Amniotic epithelial cell (primary cell): ENCODE measurements around the gene MYMK.

Experiments used
- DNase-seq: peaks from one replicate; pipeline ENCODE4 v3.0.0-alpha.2; 2010; ENCODE audit warnings: low read depth

MYMK gene

GRCh38 chr9:133558191-133559126, 33.7 kb upstream of the MYMK start:
- peak; percentile 71 for DNase-seq

GRCh38 chr9:133557581-133557980, 32.8 kb upstream of the MYMK start:
- DNase-seq, result no peak

- DNase-seq, result no peak
Observed at GRCh38 chr9:133556354-133556753, 31.6 kb upstream of the MYMK start.

GRCh38 chr9:133554729-133555128, 30.0 kb upstream of the MYMK start:
- no peak for DNase-seq

DNA sequence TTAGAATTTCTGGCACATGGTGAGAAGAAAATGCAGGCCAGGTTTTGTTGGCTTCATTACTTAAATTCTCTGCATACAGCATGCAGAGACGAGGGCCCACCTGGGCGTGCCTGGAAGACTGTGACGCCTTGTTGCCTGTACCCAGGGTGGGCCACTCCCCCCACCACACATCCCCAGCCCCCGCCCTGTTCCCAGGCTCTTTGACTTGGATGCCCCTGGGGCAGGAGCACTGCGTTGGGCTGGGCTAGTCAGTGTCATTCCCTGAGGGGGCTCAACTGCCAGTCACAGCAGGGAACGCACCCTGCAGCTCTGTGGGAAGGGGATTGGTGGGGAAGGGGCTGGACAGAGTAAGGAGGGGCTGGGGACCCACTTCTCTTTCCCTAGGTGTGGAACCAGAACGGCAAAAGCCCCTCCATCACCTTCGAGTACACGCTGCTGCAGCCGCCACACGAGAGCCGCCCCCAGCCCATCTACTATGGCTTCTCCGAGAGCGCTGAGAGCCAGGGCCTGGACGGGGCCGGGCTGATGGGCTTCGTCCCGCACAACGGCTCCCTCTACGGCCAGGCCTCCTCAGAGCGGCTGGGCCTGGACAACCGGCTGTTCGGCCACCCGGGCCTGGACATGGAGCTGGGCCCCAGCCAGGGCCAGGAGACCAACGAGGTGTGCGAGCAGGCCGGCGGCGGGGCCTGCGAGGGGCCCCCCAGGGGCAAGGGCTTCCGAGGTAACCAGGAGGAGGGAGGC, 29.4 kb upstream of the MYMK start:
- DNase-seq, result no peak

DNA sequence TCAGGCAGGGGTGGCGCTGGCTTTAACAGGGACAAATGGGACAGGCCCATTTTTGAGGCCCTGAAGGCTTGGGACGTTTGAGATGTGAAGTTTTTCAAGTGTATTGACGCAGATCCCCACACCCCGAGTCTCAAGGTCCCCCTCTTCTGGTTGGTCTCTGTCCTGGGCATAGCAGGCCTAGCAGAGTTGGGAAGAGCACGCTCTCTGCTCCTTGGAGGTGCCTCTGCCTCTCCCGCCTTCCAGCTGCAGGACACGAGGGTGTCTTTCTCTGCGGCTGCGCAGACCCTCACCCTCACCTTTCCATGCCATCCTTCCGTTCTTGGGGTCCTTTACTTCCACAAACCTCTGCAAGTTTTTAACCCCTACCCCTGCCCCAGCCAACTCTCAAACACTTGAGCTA, 28.4 kb upstream of the MYMK start:
- no peak for DNase-seq

- no peak for DNase-seq
Observed at GRCh38 chr9:133552236-133552635, 27.5 kb upstream of the MYMK start.

DNA sequence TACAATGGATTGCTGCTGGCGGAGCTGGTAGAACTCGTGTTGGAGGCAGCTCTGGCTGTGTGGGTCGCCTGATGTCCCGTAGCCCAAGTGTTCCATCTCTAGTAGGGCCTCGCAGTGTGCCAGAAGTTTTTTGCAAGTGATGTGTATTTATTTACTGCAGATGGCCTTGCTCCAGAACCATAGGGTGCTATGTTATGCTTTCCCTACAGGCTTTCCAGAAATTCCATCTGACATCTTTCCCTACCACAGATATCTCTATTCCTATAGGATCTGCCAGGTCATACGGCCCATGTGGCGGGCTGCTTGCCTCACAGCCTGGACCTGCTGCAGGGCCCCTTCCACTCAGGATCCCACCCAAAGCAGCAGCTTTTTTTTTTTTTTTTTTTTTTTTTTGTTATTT, 26.7 kb upstream of the MYMK start:
- no peak for DNase-seq

DNA sequence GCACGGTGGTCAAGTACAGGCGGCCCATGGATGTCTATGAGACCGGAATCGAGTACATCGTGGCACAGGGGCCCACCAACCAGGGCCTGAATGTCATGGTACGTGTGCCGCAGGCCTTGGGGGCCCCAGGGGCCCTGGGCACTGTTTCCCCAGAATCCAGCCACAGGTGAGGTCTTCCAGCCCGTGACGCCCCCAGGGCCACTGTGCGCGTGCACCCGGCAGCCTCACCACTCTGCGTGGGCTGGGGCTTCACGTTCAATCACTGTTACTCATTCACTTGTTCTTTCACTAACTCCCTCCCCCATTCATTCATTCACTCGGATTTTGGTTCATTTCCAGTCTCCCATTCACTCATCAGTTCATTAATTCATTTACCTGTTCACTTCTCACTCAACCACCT, 22.4 kb upstream of the MYMK start:
- DNase-seq, result no peak

DNA sequence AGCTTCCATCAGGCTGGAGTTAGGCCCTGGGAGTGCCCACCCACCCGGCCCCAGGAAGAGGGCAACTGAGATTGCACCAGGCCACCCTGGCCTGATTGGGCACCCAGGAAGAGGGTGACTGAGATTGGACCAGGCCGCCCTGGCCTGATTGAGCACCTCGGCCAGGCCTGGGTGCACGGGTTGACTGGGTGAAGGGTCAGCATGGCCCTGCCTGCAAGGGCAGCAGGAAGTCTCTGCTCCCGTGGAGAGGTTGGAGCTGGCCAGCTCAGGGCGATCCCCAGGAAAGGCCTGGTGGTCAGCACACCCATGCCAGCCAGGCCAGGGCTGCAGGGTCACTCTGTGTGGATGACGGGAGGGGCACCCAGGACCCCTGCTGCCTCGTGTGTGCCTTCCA, 21.5 kb upstream of the MYMK start:
- no peak for DNase-seq

GRCh38 chr9:133545494-133546286, 20.9 kb upstream of the MYMK start:
- no peak for DNase-seq

DNA sequence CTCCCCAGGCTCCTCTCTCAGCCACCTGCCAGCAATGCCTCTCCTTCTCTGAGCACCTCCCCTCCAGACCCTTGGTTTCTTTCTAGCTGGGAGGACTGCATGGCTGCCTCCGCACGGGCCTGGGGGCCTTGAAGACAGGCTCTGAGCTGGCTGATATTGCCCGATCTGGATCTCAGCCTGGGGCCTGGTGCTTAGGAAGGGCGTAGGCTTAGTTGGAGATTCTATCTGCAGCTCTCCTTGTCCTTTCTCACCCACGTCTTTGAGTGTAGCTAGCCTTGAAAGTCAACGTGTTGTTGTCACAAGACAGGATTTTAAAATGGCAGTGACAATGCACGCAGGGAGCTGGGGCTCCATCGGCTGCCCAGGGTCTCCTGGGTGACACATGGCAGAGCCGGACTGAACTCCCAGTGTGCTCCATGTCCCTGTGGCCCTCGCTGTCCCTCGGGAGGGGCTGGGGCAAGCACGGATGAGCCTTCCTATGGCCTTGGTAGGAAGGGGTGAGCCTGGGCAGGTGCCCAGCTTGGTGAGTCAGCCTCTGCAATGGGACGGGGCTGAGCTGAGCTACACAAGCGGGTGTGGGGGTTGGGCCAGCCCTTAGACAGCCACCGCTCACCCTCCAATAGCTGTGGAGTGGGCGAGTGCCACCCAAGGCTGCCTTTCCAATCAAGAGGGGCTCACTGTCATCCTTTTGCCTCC, 19.2 kb upstream of the MYMK start:
- peak; percentile 35 for DNase-seq

GRCh38 chr9:133542002-133542401, 17.2 kb upstream of the MYMK start:
- no peak for DNase-seq

DNA sequence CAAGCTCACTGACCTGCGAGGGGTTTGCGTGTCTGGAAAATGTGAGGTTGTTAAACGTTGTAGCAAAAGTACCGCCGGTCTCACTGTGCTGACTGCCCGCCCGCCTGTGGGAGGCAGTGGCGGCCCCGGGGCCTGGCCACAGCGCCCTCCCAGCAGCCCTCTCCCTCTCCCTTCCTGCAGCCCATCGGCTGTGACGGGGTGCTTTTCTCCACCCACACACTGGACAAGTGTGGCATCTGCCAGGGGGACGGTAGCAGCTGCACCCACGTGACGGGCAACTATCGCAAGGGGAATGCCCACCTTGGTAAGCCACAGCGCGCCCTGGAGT, 15.9 kb upstream of the MYMK start:
- no peak for DNase-seq

- no peak for DNase-seq
Observed at GRCh38 chr9:133539991-133540697, 15.4 kb upstream of the MYMK start.

- no peak for DNase-seq
Observed at GRCh38 chr9:133538851-133539833, 14.4 kb upstream of the MYMK start.

GRCh38 chr9:133538176-133538575, 13.4 kb upstream of the MYMK start:
- DNase-seq, result no peak

DNA sequence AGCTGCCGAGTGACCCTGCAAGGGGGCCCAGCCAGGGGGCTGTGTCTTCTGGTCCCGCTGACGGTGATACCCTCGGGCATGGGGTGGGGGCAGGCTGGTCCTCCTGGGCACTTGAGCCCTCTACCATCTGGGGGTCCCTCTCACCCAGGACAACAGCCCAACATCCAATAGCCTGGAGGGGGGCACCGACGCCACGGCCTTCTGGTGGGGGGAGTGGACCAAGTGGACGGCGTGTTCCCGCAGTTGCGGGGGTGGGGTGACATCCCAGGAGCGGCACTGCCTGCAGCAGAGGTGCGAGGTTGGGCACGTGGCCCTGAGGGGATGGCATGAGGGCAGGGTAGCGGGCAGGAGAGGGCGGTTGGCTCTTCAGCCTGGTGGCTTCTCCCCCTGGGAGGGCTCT, 12.5 kb upstream of the MYMK start:
- DNase-seq, result no peak

- no peak for DNase-seq
Observed at GRCh38 chr9:133536536-133536935, 11.8 kb upstream of the MYMK start.

DNA sequence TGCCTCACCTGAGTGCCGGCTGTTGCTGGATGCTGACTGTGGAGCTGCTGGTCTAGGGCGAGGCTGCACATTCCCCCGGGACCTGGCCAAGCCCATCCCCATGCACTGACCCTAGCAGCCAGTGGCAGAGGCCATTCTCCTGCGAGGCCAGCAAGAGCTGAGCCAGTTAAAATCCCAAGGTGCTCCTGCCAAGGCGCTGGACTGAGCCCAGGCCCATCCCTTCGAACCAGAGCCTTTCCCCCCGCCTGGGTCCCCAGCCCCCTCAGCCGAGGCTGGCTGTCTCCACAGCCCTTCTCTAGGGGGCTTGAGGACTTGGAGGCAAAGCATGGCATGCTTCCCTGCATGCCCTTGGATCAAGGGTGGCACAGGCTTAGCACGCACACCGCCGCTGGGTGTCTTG, 11.3 kb upstream of the MYMK start:
- no peak for DNase-seq
